Vagina (tissue), 2 donors: ENCODE measurements around the gene GAL3ST2. TPM values are rescaled to one million over a fixed set of nuclear protein-coding genes. Genes with fewer than 3 reads are reported as not detected.
"Not testable (repeated sequence)": the region's sequence is repeated elsewhere in the genome, so short reads cannot be mapped to it uniquely, and the experiment has no call there.

Source experiments
- DNase-seq, 2 donors: peaks; one replicate each; pipeline ENCODE4 v3.0.0-alpha.2; 2017; ENCODE audit errors: extremely low spot score in 2 of 2
- H3K27ac ChIP-seq: fragments of 200-600 bp; sonication (generic); one replicate; pipeline ENCODE4 v1.5.1; 2019
- H3K27me3 ChIP-seq: fragments of 200-600 bp; sonication (generic); one replicate; pipeline ENCODE4 v1.5.1; 2019
- H3K36me3 ChIP-seq, 2 donors: fragments of 200-600 bp; sonication (generic); one replicate each; pipeline ENCODE4 v1.5.1; 2017 to 2019
- H3K4me1 ChIP-seq: fragments of 200-600 bp; sonication (generic); one replicate; pipeline ENCODE4 v1.5.1; 2019
- H3K4me3 ChIP-seq, 2 donors: fragments of 200-600 bp; sonication (generic); 1 replicate in 1 of 2; 2 replicates in 1 of 2; pipeline ENCODE4 v1.5.1; 2016 to 2019
- H3K9me3 ChIP-seq: fragments of 200-600 bp; sonication (generic); one replicate; pipeline ENCODE4 v1.5.1; 2019
- CTCF ChIP-seq, 3 experiments: fragments of 450-650 bp in 2 of 3; fragments of 200-600 bp in 1 of 3; sonication (generic) in 1 of 3; IDR thresholded peaks; one replicate each; pipeline ENCODE4 v1.5.1; 2017 to 2019; ENCODE audit warnings: antibody characterized with exemption in 3 of 3, mild to moderate bottlenecking in 2 of 3, moderate library complexity in 2 of 3
- POLR2A ChIP-seq, 2 donors: fragments of 450-650 bp; IDR thresholded peaks; one replicate each; pipeline ENCODE4 v1.6.1; 2017; ENCODE audit warnings: antibody characterized with exemption in 2 of 2, mild to moderate bottlenecking in 2 of 2, moderate library complexity in 2 of 2
- POLR2AphosphoS5 ChIP-seq, 2 donors: sonication (generic); formaldehyde crosslinking; IDR thresholded peaks; one replicate each; pipeline ENCODE4 v1.9.0; 2017; ENCODE audit warnings: antibody characterized with exemption in 2 of 2, mild to moderate bottlenecking in 2 of 2, low read depth in 1 of 2; ENCODE audit not compliant: insufficient read depth in 1 of 2
- intact Hi-C: fragments of 100-400 bp; cut with DNase I; formaldehyde crosslinking; loops from one replicate; pipeline ENCODE4 v1.15.1; 2023
- total RNA-seq: library from RNA; depleted of rRNA; stranded (reverse); fragments of >200 nt; gene quantifications from one replicate; pipeline ENCODE4 v1.2.3, GENCODE V29; 2016

GAL3ST2 gene
- total RNA-seq, 1 donor from 2014 or later: 0.98 TPM

DNA sequence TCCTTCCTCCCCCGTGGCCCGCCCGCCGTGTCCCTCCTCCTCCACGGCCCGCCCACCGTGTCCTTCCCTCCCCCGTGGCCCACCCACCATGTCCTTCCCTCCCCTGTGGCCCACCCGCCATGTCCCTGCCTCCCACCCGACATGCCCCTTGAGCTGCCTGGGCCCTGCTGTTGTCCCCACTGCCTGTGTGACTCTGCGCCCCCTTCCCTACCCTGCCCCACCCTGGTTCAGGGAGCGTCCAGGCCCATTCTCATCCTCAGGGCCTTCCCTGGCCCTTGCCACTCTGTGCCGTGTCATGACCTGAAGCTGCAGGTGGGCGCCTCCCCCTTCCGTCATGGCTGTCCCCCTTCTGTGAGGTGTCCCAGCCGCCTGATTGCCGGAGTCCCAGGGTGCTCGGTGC is 21.5 kb upstream of the GAL3ST2 start:
- no peaks in the 10 kb centered on the region for H3K27me3 ChIP-seq
- H3K4me1 ChIP-seq: no peaks in the 10 kb centered on the region
- TF ChIP-seq POLR2A (IDR thresholded peaks at IDR 0.05) (no peak), CTCF (IDR thresholded peaks at IDR 0.05) (no peak), POLR2AphosphoS5 (IDR thresholded peaks at IDR 0.05; ENCODE audit: insufficient read depth in 1 of 2, low read depth in 1 of 2) (no peak)
- no peak overlapping the region for H3K27ac ChIP-seq
- no peak overlapping the region for H3K4me3 ChIP-seq
- no peak for DNase-seq
- intact Hi-C loops: no loop called here
- peaks cover 0 to 46% of the 10 kb centered on the region in 2 donors for H3K36me3 ChIP-seq
- H3K9me3 ChIP-seq: no peaks in the 10 kb centered on the region

DNA sequence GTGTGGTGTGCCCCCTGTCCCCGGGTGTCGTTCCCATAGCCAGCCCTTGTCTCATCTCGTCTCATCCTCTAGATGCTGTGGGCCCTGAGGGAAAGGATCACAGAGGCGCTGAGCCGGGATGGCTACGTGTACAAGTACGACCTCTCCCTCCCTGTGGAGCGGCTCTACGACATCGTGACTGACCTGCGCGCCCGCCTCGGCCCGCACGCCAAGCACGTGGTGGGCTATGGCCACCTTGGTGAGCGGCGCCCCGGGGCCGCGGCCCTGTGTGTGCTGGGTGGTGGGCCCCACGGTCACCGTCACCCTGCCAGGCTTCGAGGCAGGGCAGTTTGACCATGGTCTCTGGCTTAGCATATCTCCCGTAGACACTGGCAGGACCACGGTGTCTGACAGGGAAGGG is 20.8 kb upstream of the GAL3ST2 start:
- H3K4me1 ChIP-seq: no peaks in the 10 kb centered on the region
- intact Hi-C loops: no loop called here
- DNase-seq: no peak
- no peaks in the 10 kb centered on the region for H3K27me3 ChIP-seq
- no peak overlapping the region for H3K27ac ChIP-seq
- TF ChIP-seq CTCF (IDR thresholded peaks at IDR 0.05) (no peak), POLR2AphosphoS5 (IDR thresholded peaks at IDR 0.05; ENCODE audit: insufficient read depth in 1 of 2, low read depth in 1 of 2) (no peak), POLR2A (IDR thresholded peaks at IDR 0.05) (no peak)
- H3K4me3 ChIP-seq: no peak overlapping the region
- H3K36me3 ChIP-seq: peaks cover 0 to 46% of the 10 kb centered on the region in 2 donors
- H3K9me3 ChIP-seq: no peaks in the 10 kb centered on the region

DNA sequence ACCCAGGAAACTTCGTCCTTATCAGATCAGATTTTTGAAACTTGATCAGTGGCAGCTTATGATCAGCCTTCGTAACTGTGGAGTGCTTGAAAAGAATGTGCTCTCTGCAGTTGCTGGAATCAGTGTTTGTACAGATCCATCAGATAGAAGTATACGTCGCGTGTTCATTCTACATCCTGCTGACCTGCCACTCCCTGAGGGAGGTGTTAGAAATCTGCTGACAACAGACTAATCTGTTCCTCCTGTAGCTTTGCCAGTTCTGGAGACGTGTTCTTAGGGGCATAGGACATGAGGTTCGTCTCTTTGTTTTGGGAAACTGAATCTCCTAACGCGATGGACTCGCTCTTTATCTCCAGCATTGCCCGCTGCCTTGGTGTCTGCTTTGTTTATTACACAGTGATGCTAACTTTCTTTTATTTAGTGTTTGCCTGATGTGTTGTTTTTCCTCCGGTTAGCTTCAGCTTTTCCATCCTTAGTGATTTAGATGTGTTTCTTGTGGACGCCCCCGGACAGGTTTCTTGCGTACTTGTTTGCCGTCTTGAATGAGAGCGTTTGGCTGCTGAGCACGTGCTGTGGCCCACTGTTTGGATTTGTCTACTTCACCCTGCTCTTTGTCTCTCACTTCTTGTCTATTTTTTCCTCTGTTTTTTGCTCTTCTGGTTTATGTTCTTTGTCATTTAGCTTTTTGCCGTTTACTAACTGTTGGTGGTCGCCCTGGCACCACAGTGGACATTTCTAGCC is 17.4 kb upstream of the GAL3ST2 start:
- Histone ChIP-seq H3K4me1 (no peaks in the 10 kb centered on the region), H3K27me3 (no peaks in the 10 kb centered on the region), H3K9me3 (no peaks in the 10 kb centered on the region), H3K4me3 (no peak overlapping the region), H3K36me3 (peaks cover 0 to 35% of the 10 kb centered on the region in 2 donors), H3K27ac (no peak overlapping the region)
- intact Hi-C loops: no loop called here
- TF ChIP-seq POLR2A (IDR thresholded peaks at IDR 0.05): no peak
- TF ChIP-seq POLR2AphosphoS5 (IDR thresholded peaks at IDR 0.05; ENCODE audit: insufficient read depth in 1 of 2, low read depth in 1 of 2): no peak
- TF ChIP-seq CTCF (IDR thresholded peaks at IDR 0.05): no peak
- no peak for DNase-seq

- H3K36me3 ChIP-seq: peaks cover 0 to 28% of the 10 kb centered on the region in 2 donors
- H3K27ac ChIP-seq, H3K4me3 ChIP-seq, H3K9me3 ChIP-seq, intact Hi-C loops, H3K4me1 ChIP-seq, H3K27me3 ChIP-seq, DNase-seq: not testable (repeated sequence)
Observed at GRCh38 chr2:241759893-241760292, 16.7 kb upstream of the GAL3ST2 start.

DNA sequence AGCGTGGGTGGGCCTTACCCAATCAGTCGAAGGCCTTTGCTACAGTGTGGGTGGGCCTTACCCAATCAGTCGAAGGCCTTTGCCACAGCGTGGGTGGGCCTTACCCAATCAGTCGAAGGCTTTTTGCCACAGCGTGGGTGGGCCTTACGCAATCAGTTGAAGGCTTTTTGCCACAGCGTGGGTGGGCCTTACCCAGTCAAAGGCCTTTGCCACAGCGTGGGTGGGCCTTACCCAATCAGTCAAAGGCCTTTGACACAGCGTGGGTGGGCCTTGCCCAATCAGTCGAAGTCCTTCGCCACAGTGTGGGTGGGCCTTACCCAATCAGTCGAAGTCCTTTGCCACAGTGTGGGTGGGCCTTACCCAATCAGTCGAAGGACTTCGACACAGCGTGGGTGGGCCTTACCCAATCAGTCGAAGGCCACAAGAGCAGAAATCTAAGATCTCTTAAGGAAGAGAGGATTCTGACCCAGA is 16.3 kb upstream of the GAL3ST2 start:
- TF ChIP-seq CTCF (IDR thresholded peaks at IDR 0.05): no peak
- no peak for DNase-seq
- intact Hi-C loops: no loop called here
- Histone ChIP-seq H3K4me1 (no peaks in the 10 kb centered on the region), H3K27ac (no peak overlapping the region), H3K9me3 (no peaks in the 10 kb centered on the region), H3K4me3 (no peak overlapping the region), H3K36me3 (peaks cover 0 to 24% of the 10 kb centered on the region in 2 donors), H3K27me3 (no peaks in the 10 kb centered on the region)
